Measurements from ENCODE around the gene SLC25A21. TPM values are rescaled to one million over a fixed set of nuclear protein-coding genes. Genes with fewer than 3 reads are reported as not detected.

Gene SLC25A21
- total RNA-seq, 4 donors from 2014 or later, result 0.39 to 3.3 (median 1.2) TPM

DNA sequence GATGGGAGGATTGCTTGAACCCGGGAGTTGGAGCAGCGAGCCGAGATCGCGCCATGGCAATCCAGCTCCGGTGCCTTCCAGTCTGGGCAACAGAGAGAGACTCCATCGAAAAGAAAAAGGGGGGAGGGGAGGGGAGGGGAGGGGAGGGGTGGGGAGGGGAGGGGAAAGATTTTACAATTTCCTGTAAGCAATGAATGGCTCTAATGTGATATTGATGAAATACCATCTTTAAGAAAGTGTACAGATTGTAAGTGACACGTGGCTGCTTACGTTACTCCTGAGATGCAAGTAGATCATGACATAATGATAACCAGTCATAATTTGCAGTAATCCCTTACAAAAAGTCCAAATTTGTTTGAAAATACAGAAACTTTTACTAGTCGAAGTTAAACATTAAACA lies 1.4 kb downstream of the SLC25A21 start:
- H3K36me3 ChIP-seq, result no peaks in the 10 kb centered on the region
- TF ChIP-seq, protein P1, sequence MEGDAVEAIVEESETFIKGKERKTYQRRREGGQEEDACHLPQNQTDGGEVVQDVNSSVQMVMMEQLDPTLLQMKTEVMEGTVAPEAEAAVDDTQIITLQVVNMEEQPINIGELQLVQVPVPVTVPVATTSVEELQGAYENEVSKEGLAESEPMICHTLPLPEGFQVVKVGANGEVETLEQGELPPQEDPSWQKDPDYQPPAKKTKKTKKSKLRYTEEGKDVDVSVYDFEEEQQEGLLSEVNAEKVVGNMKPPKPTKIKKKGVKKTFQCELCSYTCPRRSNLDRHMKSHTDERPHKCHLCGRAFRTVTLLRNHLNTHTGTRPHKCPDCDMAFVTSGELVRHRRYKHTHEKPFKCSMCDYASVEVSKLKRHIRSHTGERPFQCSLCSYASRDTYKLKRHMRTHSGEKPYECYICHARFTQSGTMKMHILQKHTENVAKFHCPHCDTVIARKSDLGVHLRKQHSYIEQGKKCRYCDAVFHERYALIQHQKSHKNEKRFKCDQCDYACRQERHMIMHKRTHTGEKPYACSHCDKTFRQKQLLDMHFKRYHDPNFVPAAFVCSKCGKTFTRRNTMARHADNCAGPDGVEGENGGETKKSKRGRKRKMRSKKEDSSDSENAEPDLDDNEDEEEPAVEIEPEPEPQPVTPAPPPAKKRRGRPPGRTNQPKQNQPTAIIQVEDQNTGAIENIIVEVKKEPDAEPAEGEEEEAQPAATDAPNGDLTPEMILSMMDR (IDR thresholded peaks at IDR 0.05), result no peak
- no peak for TF ChIP-seq POLR2A (IDR thresholded peaks at IDR 0.05; ENCODE audit: low read depth)
- TF ChIP-seq POLR2AphosphoS5 (IDR thresholded peaks at IDR 0.05), result no peak
- TF ChIP-seq EP300 (IDR thresholded peaks at IDR 0.05), result no peak
- 73% methylated on average over 10 of the region's 10 CpGs for WGBS
- H3K9me3 ChIP-seq, result no peaks in the 10 kb centered on the region
- intact Hi-C loops (cut with DNase I), result no loop called here
- peaks cover 15 to 21% (median 17%) of the 10 kb centered on the region in 4 donors for H3K4me1 ChIP-seq
- no peaks in the 10 kb centered on the region for H3K27me3 ChIP-seq
- H3K4me3 ChIP-seq, result no peak overlapping the region
- no peak overlapping the region for H3K27ac ChIP-seq (replicated peaks in 1 of 4)
- no peak for DNase-seq (ENCODE audit: extremely low spot score)

DNA sequence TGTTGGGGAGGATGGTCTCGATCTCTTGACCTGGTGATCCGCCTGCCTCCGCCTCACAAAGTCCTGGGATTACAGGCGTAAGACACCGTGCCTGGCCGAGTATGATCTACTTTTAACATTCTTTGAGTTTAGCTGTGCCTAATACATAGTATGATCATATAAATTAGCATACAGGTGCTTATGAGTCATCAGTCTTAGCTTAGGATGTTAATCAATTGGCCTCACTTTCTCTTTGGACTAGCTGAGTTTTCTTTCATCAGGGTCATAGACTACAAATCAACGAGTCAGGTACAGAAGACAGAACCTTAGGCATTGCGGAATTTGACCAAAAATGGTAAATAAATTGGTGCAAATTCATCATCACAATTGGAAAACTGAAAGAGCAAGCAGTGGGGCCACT lies 2.2 kb downstream of the SLC25A21 start:
- Histone ChIP-seq H3K9me3 (no peaks in the 10 kb centered on the region), H3K36me3 (no peaks in the 10 kb centered on the region), H3K4me3 (no peak overlapping the region), H3K27ac (replicated peaks in 1 of 4) (no peak overlapping the region), H3K4me1 (peaks cover 15 to 21% (median 17%) of the 10 kb centered on the region in 4 donors), H3K27me3 (no peaks in the 10 kb centered on the region)
- intact Hi-C loops (cut with DNase I), result no loop called here
- TF ChIP-seq, protein P1 (IDR thresholded peaks at IDR 0.05), result no peak
- TF ChIP-seq POLR2AphosphoS5 (IDR thresholded peaks at IDR 0.05) (no peak), POLR2A (IDR thresholded peaks at IDR 0.05; ENCODE audit: low read depth) (no peak), EP300 (IDR thresholded peaks at IDR 0.05) (no peak)
- no peak for DNase-seq (ENCODE audit: extremely low spot score)
- 93% methylated on average over 8 of the region's 8 CpGs for WGBS

DNA sequence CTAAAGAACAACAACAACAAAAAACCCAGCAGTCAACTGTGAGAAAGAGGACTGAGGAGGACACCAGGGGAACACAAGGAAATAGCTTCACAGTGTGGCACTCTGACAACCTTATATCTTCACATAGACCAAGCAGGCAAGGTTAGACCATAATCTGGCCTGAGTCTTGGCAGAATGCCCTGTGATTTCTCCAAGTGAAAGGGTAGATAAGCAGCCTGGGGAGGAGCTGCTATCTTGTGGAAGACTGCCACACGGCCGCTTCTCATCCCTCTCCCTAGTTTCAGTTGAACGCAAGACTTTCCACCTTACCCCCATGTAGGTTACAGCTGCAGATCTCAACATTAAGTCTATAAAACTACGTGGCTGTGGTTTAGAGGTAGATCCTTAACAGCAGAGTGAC lies 3.7 kb downstream of the SLC25A21 start:
- H3K4me3 ChIP-seq, result no peak overlapping the region
- no peaks in the 10 kb centered on the region for H3K9me3 ChIP-seq
- no peak overlapping the region for H3K27ac ChIP-seq (replicated peaks in 1 of 4)
- no peaks in the 10 kb centered on the region for H3K36me3 ChIP-seq
- 85% methylated on average over 4 of the region's 4 CpGs for WGBS
- peaks cover 8 to 14% (median 14%) of the 10 kb centered on the region in 4 donors for H3K4me1 ChIP-seq
- TF ChIP-seq, protein P1 (IDR thresholded peaks at IDR 0.05), result no peak
- no peak for TF ChIP-seq POLR2A (IDR thresholded peaks at IDR 0.05; ENCODE audit: low read depth)
- no peak for TF ChIP-seq POLR2AphosphoS5 (IDR thresholded peaks at IDR 0.05)
- TF ChIP-seq EP300 (IDR thresholded peaks at IDR 0.05), result no peak
- intact Hi-C loops (cut with DNase I), result no loop called here
- DNase-seq (ENCODE audit: extremely low spot score), result no peak
- no peaks in the 10 kb centered on the region for H3K27me3 ChIP-seq

DNA sequence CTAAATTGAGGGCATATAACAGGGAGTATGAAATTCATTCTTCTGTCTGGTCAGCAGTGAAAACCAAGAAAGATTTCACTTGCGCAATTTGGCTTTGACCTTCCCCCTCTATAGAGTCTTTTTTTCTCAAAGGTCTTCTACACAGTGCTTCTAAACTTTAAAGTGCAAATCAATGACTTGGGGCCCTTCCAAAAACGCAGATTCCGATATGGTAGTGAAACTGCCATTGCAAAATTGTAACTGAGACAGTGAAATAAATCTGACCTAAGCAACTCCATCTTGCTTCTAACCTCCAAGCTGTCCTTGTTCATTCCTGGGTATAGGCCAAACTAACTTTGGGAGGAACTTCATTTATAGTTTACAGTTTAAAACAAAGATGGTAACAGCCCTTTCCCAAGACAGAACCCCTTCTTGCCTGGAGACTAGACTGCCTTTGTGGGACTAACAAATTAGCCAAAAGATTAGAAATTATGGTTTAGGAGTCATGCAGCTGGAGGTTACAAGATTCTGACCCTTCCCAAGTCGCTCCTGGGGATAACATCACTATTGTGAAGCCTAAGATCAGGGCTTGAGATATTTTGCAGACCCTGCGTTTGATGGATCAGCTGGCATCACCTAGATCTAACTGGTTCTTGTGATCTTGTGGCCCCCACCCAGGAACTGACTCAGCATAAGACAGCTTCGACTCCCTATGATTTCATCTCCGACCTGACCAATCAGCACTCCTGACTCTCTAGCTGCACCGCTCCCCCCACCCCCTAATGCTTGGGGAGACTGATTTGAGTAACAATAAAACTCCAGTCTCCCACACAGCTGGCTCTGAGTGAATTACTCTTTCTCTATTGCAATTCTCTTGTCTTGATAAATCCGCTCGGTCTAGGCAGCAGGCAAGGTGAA lies 5.0 kb downstream of the SLC25A21 start:
- no peak for DNase-seq (ENCODE audit: extremely low spot score)
- TF ChIP-seq POLR2A (IDR thresholded peaks at IDR 0.05; ENCODE audit: low read depth), result no peak
- TF ChIP-seq, protein P1 (IDR thresholded peaks at IDR 0.05), result no peak
- no peak for TF ChIP-seq EP300 (IDR thresholded peaks at IDR 0.05)
- TF ChIP-seq POLR2AphosphoS5 (IDR thresholded peaks at IDR 0.05), result no peak
- Histone ChIP-seq H3K27me3 (no peaks in the 10 kb centered on the region), H3K9me3 (no peaks in the 10 kb centered on the region), H3K27ac (replicated peaks in 1 of 4) (no peak overlapping the region), H3K4me3 (no peak overlapping the region), H3K36me3 (no peaks in the 10 kb centered on the region), H3K4me1 (peaks cover 0 to 5% (median 3%) of the 10 kb centered on the region in 4 donors)
- intact Hi-C loops (cut with DNase I), result no loop called here
- 84% methylated on average over 10 of the region's 10 CpGs for WGBS
